NCI-H446 (cell line): ENCODE data around the gene IFNG-AS1.
A peak's percentile ranks its signal among the peaks of the same experiment; 100 is the strongest.

ENCODE experiments used
- DNase-seq, 2 experiments: peaks; one replicate each; lab custom pipeline; 2025; lab: John Stamatoyannopoulos, UW

Gene IFNG-AS1

DNA sequence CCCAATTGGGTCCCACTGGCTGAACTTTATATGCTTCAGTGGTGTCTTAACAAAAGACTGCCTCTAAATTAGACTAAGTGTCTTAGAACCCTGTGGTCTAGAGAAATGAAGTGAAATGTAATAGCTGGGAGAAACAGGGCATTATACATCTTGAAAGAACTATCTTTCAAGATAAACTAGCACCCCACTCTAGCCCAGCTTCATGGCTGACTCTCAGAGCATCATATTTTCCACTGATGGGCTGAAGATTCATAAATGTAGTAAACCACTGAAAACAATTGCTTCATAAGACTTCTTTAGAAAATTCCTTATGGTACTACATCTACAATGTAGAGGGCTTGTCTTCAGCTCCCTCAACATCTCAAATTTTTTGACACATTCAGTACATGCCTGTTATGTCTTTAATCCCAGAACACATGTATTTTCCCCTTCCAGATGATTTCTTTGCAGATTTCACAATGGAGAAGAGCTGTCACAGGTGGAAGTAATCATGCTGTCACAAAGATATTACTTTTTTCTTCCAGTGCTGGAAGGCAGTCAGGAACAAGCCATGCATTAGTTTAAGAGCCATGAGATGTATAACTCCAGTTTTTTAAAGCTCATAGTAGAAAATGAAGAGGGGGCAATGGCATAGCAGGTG, 48.5 kb downstream of the IFNG-AS1 start:
- no peak for DNase-seq

DNA sequence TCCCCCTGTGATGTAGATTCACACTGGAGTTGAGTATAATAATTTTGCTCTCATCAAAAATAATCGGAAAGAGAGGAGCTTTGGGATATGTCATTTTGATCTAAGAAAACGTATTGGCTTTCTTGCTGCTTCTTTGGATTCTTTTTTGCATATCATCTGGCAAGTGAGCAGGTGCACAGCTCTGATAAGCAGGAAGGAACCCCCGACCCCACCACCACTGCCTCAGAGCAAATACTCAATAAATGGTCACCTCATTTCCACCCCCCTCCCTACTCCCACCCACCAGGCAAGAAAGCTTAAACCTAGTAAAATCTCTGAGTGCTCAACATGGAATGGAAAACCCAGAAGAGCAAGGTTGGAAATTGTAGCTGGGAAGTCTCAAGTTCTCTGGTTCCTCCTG, 49.4 kb downstream of the IFNG-AS1 start:
- DNase-seq, result no peak

DNA sequence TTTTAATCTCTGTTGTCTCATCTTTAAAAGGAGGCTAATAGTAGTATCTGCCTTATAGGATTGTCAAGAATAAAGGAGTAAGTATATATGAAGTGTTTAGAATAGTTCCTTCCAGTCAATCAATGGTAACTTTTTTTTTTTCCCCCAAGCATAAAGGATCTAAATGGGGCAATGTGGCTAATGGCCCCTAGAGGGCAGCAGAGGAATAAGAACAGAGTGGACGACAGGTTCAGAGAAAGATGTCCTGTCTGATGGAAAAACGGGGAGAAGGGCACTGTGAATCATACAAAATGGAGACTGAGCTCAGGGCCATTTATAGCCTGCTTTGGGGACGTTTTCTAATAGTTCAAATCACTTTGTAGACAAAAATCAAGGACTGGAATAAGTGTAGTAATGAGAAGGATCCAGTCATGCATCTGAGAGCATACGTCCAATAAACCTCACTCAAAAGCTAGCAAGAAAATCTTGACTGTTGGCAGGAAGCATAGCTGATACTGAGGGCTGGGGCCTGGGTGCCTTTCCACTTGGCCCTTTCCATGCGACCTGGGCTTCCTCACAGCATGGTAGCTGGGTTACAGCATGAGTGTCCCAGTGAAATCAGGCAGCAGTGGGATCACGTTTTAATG, 51.3 kb downstream of the IFNG-AS1 start:
- peak; percentile 77 to 84 for DNase-seq

DNA sequence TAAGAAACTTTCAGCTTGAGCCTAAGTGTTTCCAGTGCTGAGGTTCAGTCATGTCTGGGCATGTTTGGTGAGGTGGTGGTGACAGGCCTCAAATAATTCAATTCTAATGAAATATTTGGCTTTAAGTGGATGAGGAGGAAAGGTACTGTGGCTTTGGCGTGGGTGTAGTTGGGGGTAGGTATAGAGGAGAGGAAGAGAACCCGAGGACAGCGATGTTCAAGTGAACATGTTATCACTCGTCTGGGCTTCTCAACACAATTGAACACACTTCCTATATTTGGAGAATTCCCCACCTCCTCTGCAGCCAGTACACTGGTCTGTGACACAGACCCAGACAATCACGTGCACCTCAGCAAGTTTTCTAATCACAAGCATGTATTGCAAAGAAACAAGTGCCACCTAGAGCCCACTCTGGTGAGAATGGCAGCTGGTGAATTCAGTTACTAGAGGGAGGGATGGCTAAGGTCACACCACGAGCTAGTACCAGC, 53.0 kb downstream of the IFNG-AS1 start:
- DNase-seq, result no peak

- DNase-seq, result no peak
Observed at GRCh38 chr12:68043435-68043834, 54.2 kb downstream of the IFNG-AS1 start.

DNA sequence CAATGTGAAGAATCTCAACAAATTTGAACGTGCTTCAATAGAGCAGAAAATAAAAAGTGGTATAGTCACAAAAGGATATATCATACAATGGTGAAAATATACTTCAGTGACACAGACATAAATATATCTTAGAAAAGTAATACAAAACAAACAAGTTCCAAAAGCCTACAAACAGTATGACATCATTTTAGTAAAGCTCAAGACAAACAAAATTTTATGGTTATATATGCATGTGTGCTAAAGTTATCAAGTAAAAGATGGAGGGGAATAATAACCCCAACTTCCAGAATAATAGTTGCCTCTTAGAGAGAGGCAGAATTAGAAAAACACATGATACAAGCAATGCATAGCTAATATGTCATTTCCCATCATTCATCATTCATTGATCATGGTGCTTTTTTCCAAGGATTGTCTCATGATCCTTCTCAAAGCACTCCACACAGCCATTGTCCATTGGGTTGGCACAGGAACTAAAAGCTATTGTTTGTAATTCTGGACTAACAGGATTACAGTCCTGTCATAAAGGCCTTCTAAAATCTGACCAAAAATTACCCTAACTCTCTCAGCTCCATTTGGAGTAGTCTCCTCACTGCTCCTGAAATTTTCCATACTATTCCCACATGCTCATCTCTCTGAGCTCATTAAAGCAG, 59.5 kb downstream of the IFNG-AS1 start:
- DNase-seq, result no peak

DNA sequence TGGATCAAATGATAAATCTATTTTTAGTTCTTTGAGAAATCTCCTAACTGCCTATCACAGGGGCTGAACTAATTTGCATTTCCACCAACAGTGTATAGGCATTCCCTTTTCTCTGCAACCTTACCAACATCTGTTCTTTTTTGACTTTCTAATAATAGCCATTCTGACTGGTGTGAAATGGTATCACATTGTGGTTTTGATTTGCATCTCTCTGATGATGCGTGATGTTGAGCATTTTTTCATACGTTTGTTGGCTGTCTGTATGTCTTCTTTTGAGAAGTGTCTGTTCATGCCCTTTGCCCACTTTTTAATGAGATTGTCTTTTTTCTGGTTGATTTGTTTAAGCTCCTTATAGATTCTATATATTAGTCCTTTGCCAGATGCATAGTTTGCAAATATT, 67.1 kb downstream of the IFNG-AS1 start:
- DNase-seq, result no peak

- no peak for DNase-seq
Observed at GRCh38 chr12:68063900-68064590, 74.8 kb downstream of the IFNG-AS1 start.

DNA sequence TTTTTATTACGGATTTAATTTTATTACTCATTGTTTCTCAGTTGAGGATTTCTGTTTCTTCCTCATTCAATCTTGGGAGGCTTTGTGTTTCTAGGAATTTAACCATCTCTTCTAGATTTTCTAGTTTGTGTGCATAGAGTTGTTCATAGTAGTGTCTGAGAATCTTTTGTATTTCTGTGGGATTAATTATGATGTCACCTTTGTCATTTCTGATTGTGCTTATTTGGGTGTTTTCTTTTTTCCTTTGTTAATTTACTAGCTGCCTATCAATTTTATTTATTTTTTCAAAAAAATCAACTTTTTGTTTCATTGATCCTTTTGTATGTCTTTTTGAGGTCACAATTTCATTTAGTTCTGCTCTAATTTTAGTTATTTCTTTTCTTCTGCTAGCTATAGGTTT, 75.9 kb downstream of the IFNG-AS1 start:
- DNase-seq, result no peak

DNA sequence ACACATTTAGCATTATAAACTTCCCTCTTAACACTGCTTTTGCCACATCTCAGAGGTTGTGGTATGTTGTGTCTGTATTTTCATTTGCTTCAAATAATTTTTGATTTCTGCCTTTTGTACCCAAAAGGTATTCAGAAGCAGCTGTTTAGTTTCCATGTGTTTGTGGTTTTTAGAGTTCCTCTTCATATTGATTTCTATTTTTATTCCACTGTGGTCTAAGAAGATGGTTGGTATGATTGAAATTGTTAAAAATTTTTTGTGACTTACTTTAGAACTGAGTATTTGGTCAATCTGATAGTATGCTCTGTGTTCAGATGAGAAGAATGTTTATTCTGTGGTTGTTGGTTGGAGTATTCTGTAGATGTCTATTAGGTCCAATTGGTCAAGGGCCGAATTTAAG, 76.4 kb downstream of the IFNG-AS1 start:
- DNase-seq, result no peak

DNA sequence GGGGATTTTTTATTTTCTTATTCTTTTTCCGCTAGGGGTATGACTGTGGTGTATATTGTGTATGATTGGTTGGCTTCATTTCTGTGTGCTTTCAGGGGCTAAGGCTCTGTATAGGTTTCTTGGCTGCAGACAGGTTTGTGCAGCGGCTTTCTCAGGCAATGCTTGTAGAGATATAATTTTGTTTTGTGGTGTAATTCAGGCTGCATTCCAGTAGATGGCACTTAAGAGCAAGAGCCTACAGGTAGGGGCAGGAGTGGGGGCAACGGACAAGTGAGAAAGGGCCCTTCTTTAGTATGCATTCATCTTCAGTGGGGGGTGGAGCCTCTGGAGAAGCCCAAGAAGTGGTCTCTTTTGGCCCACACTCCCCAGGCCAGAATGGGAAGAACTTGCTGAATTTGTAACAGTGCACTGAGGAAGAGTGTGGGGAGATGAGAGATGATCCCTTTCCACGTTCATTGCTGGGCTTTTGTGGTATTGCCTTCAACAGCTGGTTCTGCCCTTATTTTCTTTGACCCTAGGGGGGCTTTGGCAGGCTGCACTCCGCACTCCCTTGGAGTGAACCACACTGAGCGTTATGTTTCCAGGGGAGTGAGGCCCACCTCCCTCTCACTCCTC, 78.6 kb downstream of the IFNG-AS1 start:
- DNase-seq, result no peak

GRCh38 chr12:68069275-68069674, 80.0 kb downstream of the IFNG-AS1 start:
- no peak for DNase-seq
